Testis (tissue), 2 donors: Measurements from ENCODE around the gene SYNPR.

Experiments
- POLR2A ChIP-seq: fragments of 450-650 bp; IDR thresholded peaks from one replicate; pipeline ENCODE4 v1.6.1; 2017; ENCODE audit warnings: antibody characterized with exemption, mild to moderate bottlenecking, moderate library complexity
- TF ChIP-seq, protein P1 (sequence below), 3 experiments: fragments of 450-650 bp in 2 of 3; fragments of 200-600 bp in 1 of 3; sonication (generic) in 1 of 3; IDR thresholded peaks; one replicate each; pipeline ENCODE4 v1.5.1; 2016 to 2019; ENCODE audit warnings: antibody characterized with exemption in 3 of 3, mild to moderate bottlenecking in 2 of 3, moderate library complexity in 1 of 3

DNA sequence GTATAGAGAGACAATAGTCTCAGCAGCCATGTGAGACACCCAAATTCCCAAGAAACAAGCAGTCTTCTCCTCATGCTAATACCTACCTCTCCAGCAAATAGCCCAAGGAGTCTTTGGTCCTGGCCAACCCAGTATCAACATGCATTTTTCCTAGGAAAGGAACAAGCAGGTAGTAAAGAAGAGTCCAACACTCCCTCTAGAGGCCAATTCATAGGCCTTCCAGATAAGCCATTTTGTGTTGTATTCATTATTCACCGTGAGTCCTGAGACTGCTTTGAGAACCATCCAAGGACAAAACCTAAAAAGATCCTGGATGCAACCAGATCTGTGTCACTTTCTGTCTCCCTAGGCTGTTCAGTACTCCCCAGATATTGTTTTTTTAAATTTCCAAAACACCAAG is 310.8 kb downstream of the SYNPR start:
- TF ChIP-seq, protein P1, sequence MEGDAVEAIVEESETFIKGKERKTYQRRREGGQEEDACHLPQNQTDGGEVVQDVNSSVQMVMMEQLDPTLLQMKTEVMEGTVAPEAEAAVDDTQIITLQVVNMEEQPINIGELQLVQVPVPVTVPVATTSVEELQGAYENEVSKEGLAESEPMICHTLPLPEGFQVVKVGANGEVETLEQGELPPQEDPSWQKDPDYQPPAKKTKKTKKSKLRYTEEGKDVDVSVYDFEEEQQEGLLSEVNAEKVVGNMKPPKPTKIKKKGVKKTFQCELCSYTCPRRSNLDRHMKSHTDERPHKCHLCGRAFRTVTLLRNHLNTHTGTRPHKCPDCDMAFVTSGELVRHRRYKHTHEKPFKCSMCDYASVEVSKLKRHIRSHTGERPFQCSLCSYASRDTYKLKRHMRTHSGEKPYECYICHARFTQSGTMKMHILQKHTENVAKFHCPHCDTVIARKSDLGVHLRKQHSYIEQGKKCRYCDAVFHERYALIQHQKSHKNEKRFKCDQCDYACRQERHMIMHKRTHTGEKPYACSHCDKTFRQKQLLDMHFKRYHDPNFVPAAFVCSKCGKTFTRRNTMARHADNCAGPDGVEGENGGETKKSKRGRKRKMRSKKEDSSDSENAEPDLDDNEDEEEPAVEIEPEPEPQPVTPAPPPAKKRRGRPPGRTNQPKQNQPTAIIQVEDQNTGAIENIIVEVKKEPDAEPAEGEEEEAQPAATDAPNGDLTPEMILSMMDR (IDR thresholded peaks at IDR 0.05), result no peak
- TF ChIP-seq POLR2A, result no peak
